Measurements from ENCODE around the gene PTGS1.
A peak's percentile ranks its signal among the peaks of the same experiment; 100 is the strongest.

Gene PTGS1

DNA sequence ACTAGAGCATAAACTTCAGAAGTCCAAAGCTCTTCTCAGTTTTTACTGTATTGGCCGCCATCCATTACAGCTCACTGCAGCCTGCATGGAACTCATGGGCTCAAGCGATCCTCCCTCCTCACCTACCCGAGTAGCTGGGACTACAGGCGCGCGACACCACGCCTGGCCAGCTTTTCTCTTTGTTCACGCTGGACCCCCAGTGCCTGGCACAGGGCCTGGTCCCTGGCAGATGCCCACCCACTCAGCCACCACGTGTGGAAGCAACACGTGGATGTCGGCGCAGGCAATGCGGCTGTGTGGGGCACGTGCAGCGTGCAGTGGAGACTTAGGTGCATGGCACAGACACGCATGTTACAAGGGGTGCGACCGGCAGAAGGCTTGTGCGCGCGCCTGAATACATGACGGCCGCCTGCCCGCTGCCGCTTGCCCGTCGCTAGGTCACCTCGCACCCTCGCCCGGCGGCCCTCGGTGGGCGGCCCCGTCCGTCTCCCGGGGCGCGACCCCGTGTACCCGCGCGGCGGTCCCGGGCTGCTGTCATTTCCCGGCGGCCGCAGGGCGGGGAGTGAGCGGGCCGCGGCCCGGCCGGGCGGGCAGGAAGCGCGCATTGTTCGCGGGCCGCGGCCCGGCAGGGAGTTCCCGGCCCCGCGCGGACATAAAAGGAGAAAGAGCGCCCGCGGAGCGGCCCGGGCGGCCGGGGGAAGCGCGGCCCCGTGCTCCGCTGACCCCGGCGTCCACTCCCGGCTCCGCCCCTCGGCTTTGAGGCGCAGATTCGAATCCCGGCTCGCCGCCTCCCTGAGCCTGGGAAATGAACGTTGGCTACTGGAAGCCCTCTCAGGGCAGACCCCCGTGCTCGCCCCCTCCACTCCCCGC lies 24.1 kb upstream of the PTGS1 start:
- Histone ChIP-seq H3K27me3 (ENCODE audit: control insufficient read depth, insufficient read depth, low read length) (no peaks in the 10 kb centered on the region), H3K27ac (peak overlapping the region; percentile 58), H3K9ac (no peak overlapping the region), H2AFZ (peak overlapping the region; percentile 72), H3K4me3 (ENCODE audit: low read depth, low read length) (peak overlapping the region; percentile 55), H3K36me3 (ENCODE audit: control insufficient read depth, insufficient read depth, low read length) (no peaks in the 10 kb centered on the region), H3K4me2 (ENCODE audit: low read length) (peak overlapping the region; percentile 84), H3K9me3 (ENCODE audit: control insufficient read depth, low read length) (no peaks in the 10 kb centered on the region), H3K79me2 (no peaks in the 10 kb centered on the region), H3K4me1 (peaks cover 3% of the 10 kb centered on the region)
- TF ChIP-seq, protein P1, sequence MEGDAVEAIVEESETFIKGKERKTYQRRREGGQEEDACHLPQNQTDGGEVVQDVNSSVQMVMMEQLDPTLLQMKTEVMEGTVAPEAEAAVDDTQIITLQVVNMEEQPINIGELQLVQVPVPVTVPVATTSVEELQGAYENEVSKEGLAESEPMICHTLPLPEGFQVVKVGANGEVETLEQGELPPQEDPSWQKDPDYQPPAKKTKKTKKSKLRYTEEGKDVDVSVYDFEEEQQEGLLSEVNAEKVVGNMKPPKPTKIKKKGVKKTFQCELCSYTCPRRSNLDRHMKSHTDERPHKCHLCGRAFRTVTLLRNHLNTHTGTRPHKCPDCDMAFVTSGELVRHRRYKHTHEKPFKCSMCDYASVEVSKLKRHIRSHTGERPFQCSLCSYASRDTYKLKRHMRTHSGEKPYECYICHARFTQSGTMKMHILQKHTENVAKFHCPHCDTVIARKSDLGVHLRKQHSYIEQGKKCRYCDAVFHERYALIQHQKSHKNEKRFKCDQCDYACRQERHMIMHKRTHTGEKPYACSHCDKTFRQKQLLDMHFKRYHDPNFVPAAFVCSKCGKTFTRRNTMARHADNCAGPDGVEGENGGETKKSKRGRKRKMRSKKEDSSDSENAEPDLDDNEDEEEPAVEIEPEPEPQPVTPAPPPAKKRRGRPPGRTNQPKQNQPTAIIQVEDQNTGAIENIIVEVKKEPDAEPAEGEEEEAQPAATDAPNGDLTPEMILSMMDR (IDR thresholded peaks at IDR 0.05) = no peak

DNA sequence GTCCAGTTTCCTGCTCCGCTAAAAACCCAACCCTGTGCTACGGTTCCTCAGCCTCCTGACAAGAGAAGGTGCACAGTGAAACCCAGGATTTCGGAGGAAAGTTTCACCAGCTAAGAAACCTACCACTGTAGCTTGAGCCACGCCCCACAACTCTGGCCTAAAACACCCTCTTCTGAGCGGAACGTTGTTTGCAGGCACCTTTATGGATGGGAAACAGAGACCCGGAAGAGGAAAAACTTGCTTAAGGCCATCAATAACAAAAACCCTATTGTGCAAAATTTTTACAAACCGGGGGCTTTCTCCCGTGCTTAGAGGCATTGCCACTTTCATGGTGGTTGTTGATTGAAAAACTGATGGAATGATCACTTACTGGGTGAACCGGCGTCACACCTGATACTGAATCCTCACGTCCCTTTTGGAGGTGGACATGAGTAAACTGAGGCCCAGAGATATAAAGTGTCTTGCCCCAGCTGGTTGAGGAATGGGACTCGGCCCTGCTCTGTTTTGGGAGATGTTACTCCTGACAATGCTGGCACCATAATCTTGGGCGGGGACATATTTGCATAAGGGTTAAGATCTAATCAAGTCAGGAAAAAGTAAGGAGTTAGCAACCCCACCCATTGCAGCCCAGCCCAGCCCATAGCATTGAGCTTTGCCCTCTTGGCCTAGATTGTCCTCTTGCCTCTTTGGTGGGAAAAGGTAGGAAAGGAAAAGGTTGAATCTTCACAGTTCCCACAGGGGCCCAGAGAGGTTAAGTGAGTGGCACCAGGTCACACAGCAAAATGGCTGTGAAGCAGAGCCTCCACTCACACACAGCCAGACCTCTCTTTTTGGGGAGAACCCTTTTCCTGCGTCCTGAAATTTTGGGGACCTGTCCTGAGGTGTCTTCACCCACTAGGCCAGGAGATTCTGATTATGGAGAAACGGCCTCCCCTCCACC lies 23.2 kb upstream of the PTGS1 start:
- Histone ChIP-seq H3K9me3 (ENCODE audit: control insufficient read depth, low read length) (no peaks in the 10 kb centered on the region), H3K4me2 (ENCODE audit: low read length) (peak overlapping the region; percentile 84), H3K27ac (peak overlapping the region; percentile 58), H3K4me3 (ENCODE audit: low read depth, low read length) (peak overlapping the region; percentile 55), H3K79me2 (no peaks in the 10 kb centered on the region), H3K4me1 (peaks cover 3% of the 10 kb centered on the region), H2AFZ (peak overlapping the region; percentile 72), H3K36me3 (ENCODE audit: control insufficient read depth, insufficient read depth, low read length) (no peaks in the 10 kb centered on the region), H3K9ac (no peak overlapping the region), H3K27me3 (ENCODE audit: control insufficient read depth, insufficient read depth, low read length) (no peaks in the 10 kb centered on the region)
- TF ChIP-seq, protein P1 (IDR thresholded peaks at IDR 0.05) = no peak

DNA sequence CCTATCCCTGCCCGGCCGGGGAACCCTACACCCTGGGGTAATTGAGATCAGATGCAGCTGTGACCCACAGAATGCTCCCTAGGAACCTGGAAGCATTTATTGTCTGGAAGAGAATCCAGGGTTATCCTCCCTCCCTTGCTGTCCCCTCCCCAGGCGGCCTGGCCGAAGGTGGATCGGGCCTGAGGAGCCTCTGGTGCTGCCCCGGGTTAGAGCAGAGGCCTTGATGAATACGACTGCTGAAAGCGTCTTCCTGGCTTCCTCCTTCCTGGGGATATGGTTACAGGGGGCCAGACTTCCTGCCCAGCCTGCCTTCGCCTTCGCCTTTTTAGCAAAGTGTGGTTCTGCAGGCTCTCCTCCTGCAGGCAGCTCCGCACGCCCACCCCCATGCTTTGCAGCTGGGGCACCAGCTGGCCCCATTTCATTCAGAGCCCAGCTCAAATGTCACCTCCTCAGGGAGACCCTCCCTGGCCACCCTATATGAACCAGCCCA lies 22.5 kb upstream of the PTGS1 start:
- H3K27ac ChIP-seq = peak overlapping the region; percentile 24
- no peaks in the 10 kb centered on the region for H3K9me3 ChIP-seq (ENCODE audit: control insufficient read depth, low read length)

DNA sequence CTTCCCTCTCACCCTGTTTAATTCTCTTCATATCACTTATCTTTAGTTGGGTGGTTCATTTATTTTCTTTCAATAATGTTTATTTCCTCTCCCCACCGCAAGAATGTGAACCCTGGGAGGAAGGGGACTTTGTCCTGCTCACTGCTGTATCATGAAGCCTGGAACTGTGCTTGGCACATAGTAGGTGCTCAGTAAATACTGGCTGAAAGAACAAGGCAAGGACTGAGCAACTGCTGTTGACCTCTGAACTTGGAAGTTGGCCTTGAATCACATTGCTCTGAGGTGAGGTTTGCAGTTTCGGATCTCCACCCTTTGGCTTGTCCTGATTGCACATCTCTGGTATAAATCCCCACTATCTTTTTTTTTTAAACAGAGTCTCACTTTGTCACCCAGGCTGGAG lies 22.0 kb upstream of the PTGS1 start:
- Histone ChIP-seq H3K9ac (no peak overlapping the region), H3K79me2 (no peaks in the 10 kb centered on the region), H3K4me3 (ENCODE audit: low read depth, low read length) (no peak overlapping the region), H3K27ac (no peak overlapping the region), H2AFZ (no peak overlapping the region), H3K27me3 (ENCODE audit: control insufficient read depth, insufficient read depth, low read length) (no peaks in the 10 kb centered on the region), H3K4me1 (peaks cover 3% of the 10 kb centered on the region), H3K4me2 (ENCODE audit: low read length) (no peak overlapping the region), H3K9me3 (ENCODE audit: control insufficient read depth, low read length) (no peaks in the 10 kb centered on the region), H3K36me3 (ENCODE audit: control insufficient read depth, insufficient read depth, low read length) (no peaks in the 10 kb centered on the region)
- TF ChIP-seq, protein P1 (IDR thresholded peaks at IDR 0.05) = no peak

More for the DNA sequence above, 22.5 kb upstream of the PTGS1 start:
- Histone ChIP-seq H2AFZ (no peak overlapping the region), H3K27me3 (ENCODE audit: control insufficient read depth, insufficient read depth, low read length) (no peaks in the 10 kb centered on the region), H3K36me3 (ENCODE audit: control insufficient read depth, insufficient read depth, low read length) (no peaks in the 10 kb centered on the region), H3K4me3 (ENCODE audit: low read depth, low read length) (no peak overlapping the region), H3K79me2 (no peaks in the 10 kb centered on the region), H3K4me1 (peaks cover 3% of the 10 kb centered on the region), H3K4me2 (ENCODE audit: low read length) (no peak overlapping the region), H3K9ac (no peak overlapping the region)
- TF ChIP-seq, protein P1 (IDR thresholded peaks at IDR 0.05) = no peak
